LNCaP clone FGC (cell line): ENCODE data around the gene EGFLAM.

ENCODE experiments used
- DNase-seq: peaks from one replicate; pipeline ENCODE4 v3.0.0-alpha.2; 2011; ENCODE audit warnings: low read depth
- H3K4me3 ChIP-seq: 2 replicates; pipeline ENCODE4 v1.5.1; 2011; ENCODE audit warnings: mild to moderate bottlenecking, low read depth, low read length, control low read depth
- TF ChIP-seq, protein P1 (sequence below): IDR thresholded peaks from 2 replicates; pipeline ENCODE4 v1.5.1; 2012; ENCODE audit warnings: mild to moderate bottlenecking; ENCODE audit not compliant: control insufficient read depth, insufficient read depth; ENCODE audit errors: extremely low read depth

EGFLAM gene

DNA sequence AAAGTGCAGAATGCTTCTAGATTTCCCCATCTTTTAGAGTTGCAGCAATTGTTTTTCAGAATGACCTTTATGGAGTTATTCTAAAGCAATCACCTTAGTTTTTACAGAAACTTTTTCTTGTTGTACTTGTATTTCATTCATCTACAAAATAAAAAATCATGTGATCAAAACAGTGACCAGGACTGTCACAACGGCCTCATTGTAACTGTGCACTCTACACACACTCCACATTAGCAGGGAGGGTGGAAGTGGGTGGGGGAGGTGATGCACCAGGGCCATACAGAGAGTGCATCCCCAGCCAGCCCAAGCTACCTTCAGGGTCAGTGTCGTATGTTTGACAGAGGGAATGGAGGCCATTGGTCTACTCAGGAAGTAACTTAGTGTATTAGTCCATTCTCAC, 26.9 kb downstream of the EGFLAM start:
- no peak for DNase-seq
- TF ChIP-seq, protein P1, sequence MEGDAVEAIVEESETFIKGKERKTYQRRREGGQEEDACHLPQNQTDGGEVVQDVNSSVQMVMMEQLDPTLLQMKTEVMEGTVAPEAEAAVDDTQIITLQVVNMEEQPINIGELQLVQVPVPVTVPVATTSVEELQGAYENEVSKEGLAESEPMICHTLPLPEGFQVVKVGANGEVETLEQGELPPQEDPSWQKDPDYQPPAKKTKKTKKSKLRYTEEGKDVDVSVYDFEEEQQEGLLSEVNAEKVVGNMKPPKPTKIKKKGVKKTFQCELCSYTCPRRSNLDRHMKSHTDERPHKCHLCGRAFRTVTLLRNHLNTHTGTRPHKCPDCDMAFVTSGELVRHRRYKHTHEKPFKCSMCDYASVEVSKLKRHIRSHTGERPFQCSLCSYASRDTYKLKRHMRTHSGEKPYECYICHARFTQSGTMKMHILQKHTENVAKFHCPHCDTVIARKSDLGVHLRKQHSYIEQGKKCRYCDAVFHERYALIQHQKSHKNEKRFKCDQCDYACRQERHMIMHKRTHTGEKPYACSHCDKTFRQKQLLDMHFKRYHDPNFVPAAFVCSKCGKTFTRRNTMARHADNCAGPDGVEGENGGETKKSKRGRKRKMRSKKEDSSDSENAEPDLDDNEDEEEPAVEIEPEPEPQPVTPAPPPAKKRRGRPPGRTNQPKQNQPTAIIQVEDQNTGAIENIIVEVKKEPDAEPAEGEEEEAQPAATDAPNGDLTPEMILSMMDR: no peak
- H3K4me3 ChIP-seq: no peak overlapping the region

DNA sequence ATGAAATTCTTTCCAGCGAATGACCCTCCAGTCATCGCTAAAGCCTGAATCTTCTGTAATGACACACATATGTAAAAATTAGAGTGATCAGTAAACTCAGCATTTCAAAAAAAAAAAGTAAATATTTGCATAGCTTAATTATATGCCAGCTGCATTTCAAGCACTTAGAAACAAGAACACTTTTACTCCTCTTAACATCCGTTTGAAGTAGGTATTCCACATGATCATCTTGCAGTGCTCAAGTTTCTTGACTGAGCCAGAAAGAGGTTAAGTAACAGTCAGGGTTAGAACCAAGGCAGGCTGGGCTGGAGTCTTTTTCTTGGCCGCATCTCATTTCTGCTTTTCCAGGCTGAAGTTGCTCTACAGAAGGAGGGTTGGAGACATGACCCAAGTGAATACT, 27.6 kb downstream of the EGFLAM start:
- TF ChIP-seq, protein P1: no peak
- no peak overlapping the region for H3K4me3 ChIP-seq
- no peak for DNase-seq

DNA sequence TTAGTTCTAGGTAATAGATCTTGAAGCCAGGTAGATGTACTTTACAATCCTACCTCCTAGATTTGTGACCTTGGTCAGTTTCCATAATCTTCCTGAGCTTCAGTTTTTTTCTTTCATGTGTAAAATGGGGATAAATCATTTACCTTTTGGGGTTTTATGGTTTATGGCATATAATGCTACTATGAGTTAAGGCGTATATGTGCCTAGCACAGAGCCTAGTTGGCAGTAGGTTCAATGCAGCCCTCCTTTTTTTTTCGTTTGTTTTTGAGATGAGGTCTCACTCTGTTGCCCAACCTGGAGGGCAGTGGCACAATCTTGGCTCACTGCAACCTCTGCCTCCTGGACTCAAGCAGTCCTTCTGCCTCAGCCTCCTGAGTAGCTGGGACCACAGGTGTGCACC, 28.8 kb downstream of the EGFLAM start:
- TF ChIP-seq, protein P1: no peak
- no peak for DNase-seq
- no peak overlapping the region for H3K4me3 ChIP-seq

DNA sequence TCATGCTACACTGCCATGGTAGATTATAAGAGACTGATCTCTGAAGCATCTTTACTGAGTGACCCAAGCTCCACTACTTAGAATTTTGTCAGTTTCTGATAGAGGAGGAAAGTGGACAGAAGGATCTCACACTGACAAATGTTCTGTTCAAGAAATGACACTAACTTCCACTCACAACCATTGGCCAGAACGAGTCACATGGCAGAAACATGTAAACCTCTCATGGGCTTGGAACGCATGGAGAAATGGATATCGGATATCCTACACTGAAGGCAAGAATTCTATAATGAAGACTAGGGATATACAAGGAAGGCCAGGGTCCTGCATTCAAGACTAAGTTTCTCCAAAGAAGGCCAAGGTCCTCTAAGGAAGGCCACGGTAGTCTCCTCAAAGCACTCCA, 31.1 kb downstream of the EGFLAM start:
- TF ChIP-seq, protein P1: no peak
- DNase-seq: no peak
- no peak overlapping the region for H3K4me3 ChIP-seq

DNA sequence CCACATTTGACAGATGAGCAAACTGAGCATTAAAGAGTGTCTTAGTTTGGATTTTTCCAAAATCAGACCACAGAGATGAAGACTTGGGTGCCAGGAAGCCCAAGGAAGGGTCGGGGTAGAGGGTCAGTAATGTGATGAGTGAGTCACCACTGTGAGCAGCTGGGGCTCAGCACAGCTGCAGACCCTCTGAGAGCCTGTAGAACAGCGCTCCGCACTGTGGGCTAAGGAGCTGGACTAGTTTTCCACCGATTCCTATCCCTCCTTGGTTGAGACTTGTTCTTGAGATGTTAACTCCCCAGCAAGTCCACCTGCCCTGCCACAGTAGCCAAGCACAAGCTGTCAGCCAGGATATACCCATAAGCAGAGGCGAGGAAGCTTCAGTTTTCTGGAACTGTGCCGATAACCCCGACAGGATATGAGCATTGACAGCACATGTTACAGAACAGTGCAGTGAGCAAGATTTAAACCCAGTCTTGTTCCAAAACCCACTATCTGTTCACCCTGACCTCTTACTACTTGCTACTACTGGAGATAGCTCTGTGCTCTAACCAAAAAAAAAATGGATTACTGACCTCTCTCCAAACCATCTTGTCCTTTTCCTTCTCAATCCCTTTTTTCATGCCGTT, 31.8 kb downstream of the EGFLAM start:
- TF ChIP-seq, protein P1: no peak
- H3K4me3 ChIP-seq: no peak overlapping the region
- no peak for DNase-seq

DNA sequence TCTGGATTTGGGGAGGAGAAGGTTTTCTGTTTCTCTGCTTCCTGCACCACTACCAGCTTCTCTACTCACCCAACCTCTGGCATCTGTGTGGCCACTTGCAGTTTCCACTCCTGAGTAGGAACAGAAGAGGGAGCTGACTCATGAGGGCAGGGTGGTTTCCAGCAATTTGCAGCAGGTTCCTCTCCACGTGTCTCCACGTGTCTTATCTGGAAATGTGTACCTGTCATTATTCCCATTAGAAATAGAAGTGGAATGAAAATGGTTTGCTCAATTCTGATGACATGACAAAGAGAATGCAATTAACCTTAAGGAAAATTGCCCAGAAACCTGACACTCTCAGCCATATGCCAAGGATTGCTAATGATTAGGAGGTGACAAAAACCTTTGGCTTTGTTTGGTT, 33.0 kb downstream of the EGFLAM start:
- DNase-seq: no peak
- TF ChIP-seq, protein P1: no peak
- H3K4me3 ChIP-seq: no peak overlapping the region

DNA sequence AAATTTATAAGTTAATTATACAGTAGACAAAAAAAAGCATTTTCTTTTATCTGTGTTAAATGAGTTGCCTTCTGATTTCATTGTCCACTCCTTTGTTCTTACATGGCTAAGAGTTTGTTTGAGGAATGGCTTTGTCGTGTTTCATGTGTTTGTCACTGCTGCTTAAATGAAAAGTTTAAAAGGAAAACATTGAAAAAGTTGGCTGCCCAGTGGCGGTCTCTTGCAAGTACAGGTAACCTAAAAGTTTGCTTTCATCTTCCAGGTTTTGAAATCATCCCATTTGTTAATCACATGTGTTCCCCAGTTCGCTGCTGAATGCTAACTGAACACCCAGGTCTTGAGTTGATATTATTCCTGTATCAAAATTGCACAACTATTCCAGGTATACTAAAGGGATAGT, 33.9 kb downstream of the EGFLAM start:
- H3K4me3 ChIP-seq: no peak overlapping the region
- no peak for DNase-seq
- TF ChIP-seq, protein P1: no peak
